Fibroblast of skin of abdomen (primary cell): Measurements from ENCODE around the gene AGAP1.

ENCODE experiments used
- DNase-seq: peaks from one replicate; pipeline ENCODE4 v3.0.0-alpha.2; 2013

The AGAP1 gene

DNA sequence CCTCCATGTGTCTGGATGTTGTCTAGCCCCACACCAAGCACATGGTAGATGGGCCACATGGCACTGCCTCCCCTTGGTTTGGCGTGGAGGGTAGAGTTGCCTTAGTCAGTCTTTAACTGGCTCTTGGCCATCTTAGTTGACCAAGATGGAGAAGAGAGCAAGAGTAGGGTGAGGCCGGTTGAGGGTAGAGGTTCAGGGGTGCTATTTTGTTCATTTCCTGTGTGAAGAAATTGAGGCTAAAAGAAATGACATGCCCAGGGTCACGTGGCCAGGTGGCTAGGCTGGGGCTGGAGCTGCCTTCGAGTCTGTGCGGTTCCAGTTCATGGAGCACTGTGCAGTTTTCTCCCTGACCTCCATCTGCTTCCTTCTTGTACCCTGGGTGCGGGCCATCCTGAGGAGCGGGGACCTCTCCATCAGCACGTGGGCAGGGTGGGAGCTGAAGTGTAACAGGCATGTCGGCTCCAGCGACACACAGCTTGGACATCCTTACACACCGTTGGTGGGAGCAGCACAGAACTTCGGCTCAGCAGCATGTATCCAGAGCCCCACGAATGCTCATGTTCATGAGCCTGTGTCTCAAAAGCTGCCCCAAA lies 461.1 kb downstream of the AGAP1 start:
- DNase-seq: no peak

DNA sequence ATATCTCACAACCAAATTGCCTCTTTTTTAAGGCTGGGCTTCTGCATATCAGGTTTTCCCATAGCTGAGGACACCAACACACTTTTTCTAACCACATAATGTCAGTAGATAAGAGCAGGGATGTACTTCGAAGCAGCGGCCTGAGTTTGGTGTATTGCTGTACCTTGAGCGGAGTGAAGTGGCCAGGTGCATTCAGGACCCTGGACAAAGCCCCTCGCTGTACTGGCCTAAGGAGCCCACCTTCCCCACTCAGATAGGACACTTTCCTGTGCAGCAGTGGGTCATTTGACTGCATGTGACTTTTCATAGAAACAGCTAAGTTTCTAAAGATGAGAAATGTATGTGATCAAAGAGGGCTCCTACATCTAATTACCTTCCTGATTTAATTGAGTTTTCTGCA lies 461.8 kb downstream of the AGAP1 start:
- DNase-seq: no peak

- DNase-seq: no peak
These were observed 462.6 kb downstream of the AGAP1 start for GRCh38 chr2:235956281-235956970.

- DNase-seq: no peak
These were observed 463.4 kb downstream of the AGAP1 start for GRCh38 chr2:235957251-235957650.

GRCh38 chr2:235958221-235958930 lies 464.5 kb downstream of the AGAP1 start:
- no peak for DNase-seq

- no peak for DNase-seq
These were observed 465.1 kb downstream of the AGAP1 start for GRCh38 chr2:235958931-235959410.

DNA sequence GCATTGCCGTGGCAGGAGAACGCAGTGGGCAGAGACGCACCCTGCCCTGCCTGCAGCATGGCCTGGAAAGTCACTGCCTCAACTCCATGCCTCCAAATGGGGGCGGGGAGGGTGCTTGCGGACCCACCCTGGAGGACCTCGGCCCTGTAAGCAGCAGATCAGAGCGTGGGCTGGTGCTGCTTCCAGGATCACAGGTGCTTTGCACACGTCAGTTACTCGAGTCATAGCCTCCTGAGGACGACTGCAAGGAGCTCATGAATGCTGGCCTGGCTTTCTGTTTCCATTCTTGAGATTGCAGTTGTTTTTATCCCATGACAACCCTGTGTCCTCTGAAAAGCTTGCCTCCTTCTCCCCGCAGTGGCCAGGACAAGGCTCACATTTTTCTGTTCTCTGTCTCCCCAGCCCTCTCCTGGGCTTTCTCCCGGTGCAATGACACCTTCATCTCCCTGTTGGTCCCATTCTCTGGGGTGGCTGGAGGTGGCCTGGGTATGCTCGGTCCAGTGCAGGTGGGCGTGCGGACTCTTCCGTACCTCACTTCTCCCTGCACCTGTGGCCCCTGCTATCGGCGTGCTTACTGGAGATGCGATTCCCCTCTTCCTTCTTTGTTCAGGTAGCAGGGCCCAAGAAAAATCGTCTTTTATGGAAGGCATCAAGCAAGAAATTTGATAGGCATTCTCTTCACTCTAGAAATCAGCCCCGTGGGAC lies 466.3 kb downstream of the AGAP1 start:
- no peak for DNase-seq

DNA sequence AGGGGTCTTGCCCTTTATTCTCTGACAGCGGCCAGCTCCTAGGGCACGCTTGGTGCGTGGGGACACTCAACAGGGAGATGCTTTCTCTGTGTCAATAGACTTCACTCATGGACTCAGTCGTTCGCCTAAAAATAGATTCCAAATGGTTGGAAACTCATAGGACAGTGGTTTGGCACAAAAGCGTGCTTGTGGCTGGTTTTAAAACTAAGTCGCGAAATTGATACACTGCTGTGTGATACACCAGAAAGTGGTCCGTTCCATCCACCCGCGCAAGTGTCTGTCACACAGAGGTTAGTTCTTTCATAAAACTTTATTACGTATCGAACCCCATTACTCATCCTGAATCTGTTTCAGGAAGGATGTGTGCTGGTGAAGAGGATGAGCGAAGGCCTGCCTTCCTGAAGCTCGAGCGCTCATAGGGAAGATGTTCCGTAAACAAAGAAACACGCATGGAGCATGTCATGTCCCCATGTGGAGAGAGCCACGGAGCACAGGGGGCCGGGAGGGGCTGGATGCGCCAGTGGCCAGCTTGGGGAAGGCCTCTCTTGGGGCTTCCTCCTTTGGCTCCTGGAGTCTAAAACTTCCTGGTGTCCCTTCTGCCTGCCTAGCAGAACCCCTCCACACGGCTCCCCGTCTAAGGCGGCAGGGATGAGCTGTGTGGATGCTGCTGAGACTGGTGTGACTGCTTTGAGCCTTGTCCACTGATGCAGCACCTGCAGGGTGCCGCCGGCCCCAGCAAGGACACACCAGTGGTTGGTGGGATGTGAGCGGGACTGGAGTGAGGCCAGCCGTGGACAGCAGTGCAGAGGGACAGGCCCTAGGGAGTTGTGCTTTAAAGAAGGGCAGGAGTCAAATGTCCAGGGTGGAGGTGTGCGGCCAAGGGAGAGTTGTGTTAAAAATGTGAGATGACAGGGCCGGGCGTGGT lies 467.1 kb downstream of the AGAP1 start:
- no peak for DNase-seq

DNA sequence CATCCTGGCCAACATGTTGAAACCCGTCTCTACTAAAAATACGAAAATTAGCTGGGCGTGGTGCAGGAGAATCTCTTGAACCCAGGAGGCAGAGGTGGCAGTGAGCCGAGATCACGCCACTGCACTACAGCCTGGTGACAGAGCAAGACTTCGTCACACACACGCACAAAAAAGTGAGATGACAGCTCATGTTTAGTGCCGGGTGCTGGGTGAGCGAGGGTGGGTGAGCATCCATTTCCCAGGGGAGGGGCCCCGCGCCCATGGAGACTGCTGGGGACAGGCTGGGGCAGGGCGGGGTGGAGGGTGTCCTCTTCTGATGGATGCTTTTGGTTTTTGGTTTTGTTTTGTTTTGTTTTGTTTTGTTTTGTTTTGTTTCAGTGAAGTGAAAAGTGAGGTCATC lies 467.9 kb downstream of the AGAP1 start:
- no peak for DNase-seq

DNA sequence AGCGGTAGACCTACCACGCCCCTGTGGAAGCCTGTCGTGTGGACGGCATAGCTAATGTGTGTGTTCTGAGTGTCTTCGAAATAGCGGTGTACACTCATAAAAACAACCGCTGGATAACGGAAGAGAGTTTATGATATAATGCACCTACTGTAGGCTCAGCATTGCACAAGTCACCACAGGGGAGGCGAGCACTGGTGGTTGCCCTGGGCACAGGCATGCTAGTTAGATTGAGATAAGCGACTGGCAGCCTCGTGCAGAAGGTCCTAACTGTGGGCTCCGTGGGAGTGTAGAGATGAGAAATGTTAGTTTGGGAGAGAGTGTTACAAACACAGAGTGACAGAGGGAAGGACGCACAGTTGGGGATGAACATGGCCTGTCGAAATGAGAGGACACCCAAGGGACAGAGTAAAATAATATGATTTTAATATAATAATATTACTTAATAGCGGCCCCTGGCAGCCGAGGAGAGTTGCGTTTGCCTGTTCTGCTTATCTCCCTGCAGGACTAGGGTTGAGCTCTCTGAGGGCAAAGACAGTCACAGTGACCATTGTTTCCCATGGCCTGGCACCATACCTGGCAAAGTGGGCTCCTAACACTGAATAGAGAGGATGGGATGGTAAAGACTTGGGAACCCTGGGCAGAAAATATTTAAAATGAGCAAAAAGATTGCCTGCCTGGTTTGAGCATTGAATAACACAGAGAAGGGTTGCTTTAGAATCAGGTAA lies 470.2 kb downstream of the AGAP1 start:
- no peak for DNase-seq

GRCh38 chr2:235964787-235965390 lies 471.0 kb downstream of the AGAP1 start:
- no peak for DNase-seq

DNA sequence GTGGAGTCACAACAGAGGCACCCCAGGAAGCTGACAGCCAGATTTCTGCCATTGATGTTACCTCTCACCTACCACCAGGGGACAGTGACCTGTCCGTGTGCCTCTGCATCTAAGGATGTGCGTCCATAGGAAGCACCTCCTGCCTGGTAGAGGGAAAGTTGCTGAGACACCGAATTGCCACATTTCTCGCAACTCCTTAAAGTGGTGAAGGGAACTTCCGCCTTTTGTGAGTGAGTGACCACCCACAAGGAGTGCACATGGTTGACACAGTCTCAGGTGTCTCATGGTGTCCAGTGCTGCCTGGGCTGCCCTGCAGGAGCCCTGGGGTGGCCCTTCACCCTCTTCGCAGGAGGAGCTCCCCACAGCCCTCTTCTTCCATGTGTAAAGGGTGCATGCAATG lies 472.6 kb downstream of the AGAP1 start:
- DNase-seq: no peak

DNA sequence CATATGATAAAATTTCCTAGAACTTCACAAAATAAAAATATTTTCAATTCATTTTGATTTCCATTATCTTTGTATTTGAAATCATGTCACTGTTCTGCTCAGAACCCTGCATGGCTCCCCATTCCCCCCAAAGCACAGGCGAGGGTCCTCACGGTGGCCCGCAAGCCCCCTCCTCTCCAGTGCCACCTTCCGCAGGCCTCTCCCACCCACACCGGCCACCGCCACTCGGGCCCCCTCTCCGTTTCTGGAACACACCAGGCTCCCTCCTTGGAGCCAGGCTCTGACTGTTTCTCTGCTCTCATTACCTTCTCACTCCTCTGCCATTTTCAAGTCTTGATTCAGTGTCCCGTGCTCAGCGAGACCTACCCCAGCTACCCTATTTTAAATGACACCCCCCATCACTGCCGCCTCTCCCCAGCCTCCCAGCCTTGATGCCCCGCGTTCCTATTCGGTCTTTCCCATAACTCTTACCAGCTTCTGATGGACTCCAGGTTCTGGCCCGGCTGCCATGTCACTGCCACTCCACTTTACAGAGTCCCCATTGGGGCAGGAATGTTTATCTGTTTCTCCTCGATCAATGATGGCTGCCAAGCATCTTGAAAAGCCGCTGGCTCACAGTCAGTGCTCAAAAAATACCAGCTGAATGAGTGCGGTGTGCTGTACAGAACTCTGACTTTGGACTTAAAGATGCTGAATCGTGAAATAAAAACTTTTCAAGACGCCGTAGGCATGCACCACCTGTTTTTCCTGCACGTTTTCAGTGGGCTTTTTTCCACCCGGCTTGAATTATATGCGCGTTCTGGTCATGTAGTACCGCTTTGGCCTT lies 473.3 kb downstream of the AGAP1 start:
- no peak for DNase-seq

- no peak for DNase-seq
These were observed 474.3 kb downstream of the AGAP1 start for GRCh38 chr2:235968155-235968554.

DNA sequence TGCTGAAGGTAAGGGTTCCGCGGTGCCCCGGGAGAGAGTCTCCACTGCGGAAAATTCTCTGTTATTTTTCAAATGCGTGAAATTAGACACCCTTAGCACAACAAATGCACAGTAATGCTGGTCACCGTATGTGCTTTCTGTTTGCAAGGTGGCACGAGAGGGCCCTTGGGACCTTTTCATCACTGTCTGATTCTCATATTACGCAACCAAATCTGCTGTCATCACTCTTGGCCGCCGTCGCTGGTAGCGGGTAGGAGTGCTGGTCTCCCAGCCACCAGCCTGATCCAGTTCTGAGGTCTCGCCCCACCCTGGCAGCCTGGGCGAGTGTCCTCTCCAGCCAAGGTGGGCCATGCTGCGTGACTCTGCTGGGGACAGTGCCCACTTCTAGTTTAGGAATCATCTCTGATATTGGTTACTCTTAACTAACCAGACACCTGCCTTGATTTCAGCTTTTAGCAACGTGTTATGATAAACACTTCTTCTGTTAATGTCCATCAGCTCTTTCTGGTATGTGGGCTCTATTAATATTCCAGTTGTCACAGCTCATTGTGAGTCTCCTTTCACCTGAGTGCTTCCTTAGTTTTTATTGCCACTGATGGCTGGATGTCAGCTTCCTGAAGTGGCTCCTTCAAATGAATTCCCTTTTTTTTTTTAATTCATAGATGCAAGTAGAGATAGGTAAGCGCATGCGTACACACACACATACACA lies 474.9 kb downstream of the AGAP1 start:
- no peak for DNase-seq

GRCh38 chr2:235970204-235971040 lies 476.6 kb downstream of the AGAP1 start:
- DNase-seq: no peak

DNA sequence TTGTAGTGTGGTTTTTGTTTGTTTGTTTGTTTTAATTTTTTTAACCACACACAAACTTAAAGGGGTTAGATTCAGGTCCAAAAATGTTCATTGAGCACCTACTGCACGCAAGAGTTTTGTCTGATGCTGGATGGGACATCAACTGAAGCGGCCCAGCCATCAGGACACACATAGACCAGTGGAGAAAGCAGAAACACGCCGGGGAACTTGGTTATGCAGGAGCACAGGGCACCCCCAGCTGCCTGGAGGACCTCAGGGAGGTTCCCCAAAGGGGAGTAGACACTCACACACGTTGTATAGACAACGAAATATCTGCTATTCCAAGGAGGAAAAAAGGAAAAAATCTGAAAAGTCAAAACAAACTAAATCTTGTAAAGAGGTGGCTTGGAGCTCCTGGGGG lies 482.7 kb downstream of the AGAP1 start:
- DNase-seq: no peak

DNA sequence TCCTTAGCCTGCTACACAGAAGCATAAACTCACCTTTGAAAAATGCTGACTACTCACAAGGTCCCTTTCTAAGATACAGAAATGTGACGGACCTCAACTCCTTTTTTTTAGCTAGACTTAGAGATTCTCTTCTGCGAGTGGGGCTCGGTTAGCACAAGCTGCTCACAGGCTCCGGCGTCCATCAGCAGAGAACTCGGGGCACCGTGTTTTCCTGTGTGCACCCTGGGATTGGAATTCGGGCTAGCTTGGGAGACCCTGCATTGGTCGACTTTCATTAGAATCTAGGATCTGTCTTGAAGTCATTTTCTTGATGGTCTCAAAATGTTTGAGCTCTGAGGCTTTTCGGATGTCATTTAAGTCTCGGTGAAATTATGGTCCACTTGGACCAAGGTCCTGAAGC lies 483.1 kb downstream of the AGAP1 start:
- no peak for DNase-seq
